ENCODE data around the gene LOC101059915.
"Not testable (repeated sequence)": the region's sequence is repeated elsewhere in the genome, so short reads cannot be mapped to it uniquely, and the experiment has no call there.

The LOC101059915 gene

GRCh38 chrX:71671938-71672337, 4.6 kb downstream of the LOC101059915 start:
- no CpG with 5 or more reads among the region's 11 CpGs for WGBS (ENCODE audit: insufficient coverage, low lambda C conversion rate)
- no peaks in the 10 kb centered on the region for H3K27me3 ChIP-seq (ENCODE audit: control insufficient read depth, insufficient read depth, low read length)
- peaks cover 15% of the 10 kb centered on the region for H3K9me3 ChIP-seq (ENCODE audit: control insufficient read depth, low read depth, low read length)
- no peak overlapping the region for H3K27ac ChIP-seq (ENCODE audit: low read length)
- no peak overlapping the region for H3K4me3 ChIP-seq (ENCODE audit: low read length)
- H3K36me3 ChIP-seq (ENCODE audit: control insufficient read depth, insufficient read depth, low read length), result no peaks in the 10 kb centered on the region
- no peaks in the 10 kb centered on the region for H3K4me1 ChIP-seq (ENCODE audit: control insufficient read depth, insufficient read depth, low read length)
- no peak for DNase-seq

DNA sequence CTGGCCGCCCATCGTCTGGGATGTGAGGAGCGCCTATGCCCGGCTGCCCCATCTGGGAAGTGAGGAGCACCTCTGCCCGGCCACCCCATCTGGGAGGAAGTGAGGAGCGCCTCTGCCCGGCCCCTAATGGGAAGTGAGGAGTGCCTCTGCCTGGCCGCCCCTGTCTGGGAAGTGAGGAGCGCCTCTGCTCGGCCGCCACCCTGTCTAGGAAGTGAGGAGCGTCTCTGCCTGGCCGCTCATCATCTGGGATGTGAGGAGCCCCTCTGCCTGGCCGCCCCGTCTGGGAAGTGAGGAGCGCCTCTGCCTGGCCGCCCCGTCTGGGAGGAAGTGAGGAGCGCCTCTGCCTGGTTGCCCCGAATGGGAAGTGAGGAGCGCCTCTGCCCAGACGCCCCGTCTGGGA, 8.3 kb downstream of the LOC101059915 start:
- H3K27ac ChIP-seq (ENCODE audit: low read length); H3K4me3 ChIP-seq (ENCODE audit: low read length); H3K4me1 ChIP-seq (ENCODE audit: control insufficient read depth, insufficient read depth, low read length); H3K27me3 ChIP-seq (ENCODE audit: control insufficient read depth, insufficient read depth, low read length); DNase-seq; H3K36me3 ChIP-seq (ENCODE audit: control insufficient read depth, insufficient read depth, low read length): not testable (repeated sequence)
- peaks cover 15% of the 10 kb centered on the region for H3K9me3 ChIP-seq (ENCODE audit: control insufficient read depth, low read depth, low read length)
- no CpG with 5 or more reads among the region's 23 CpGs for WGBS (ENCODE audit: insufficient coverage, low lambda C conversion rate)

DNA sequence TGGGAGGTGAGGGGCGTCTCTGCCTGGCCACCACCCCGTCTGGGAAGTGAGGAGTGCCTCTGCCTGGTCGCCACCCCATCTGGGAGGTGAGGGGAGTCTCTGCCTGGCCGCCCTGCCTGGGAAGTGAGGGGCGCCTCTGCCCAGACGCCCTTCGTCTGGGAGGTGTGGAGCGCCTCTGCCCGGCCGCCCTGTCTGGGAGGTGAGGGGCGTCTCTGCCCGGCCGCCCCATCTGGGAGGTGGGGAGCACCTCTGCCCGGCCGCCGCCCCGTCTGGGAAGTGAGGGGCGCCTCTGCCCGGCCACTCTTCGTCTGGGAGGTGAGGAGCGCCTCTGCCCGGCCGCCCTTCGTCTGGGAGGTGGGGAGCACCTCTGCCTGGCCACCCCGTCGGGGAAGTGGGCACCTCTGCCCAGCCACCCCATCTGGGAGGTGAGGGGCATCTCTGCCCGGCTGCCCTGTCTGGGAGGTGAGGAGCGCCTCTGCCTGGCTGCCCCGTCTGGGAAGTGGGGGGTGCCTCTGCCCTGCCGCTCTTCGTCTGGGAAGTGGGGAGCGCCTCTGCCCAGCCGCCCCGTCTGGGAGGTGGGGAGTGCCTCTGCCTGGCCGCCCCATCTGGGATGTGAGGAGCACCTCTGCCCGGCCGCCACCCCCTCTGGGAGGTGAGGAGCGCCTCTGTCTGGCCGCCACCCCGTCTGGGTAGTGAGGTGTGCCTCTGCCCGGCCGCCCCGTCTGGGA, 8.9 kb downstream of the LOC101059915 start:
- WGBS (ENCODE audit: insufficient coverage, low lambda C conversion rate), result no CpG with 5 or more reads among the region's 43 CpGs
- H3K36me3 ChIP-seq (ENCODE audit: control insufficient read depth, insufficient read depth, low read length); DNase-seq; H3K4me3 ChIP-seq (ENCODE audit: low read length); H3K27me3 ChIP-seq (ENCODE audit: control insufficient read depth, insufficient read depth, low read length); H3K27ac ChIP-seq (ENCODE audit: low read length); H3K4me1 ChIP-seq (ENCODE audit: control insufficient read depth, insufficient read depth, low read length): not testable (repeated sequence)
- H3K9me3 ChIP-seq (ENCODE audit: control insufficient read depth, low read depth, low read length), result peaks cover 15% of the 10 kb centered on the region

- not testable (repeated sequence) for H3K27me3 ChIP-seq (ENCODE audit: control insufficient read depth, insufficient read depth, low read length); H3K4me3 ChIP-seq (ENCODE audit: low read length); DNase-seq; H3K27ac ChIP-seq (ENCODE audit: low read length); H3K4me1 ChIP-seq (ENCODE audit: control insufficient read depth, insufficient read depth, low read length); H3K36me3 ChIP-seq (ENCODE audit: control insufficient read depth, insufficient read depth, low read length)
- peaks cover 15% of the 10 kb centered on the region for H3K9me3 ChIP-seq (ENCODE audit: control insufficient read depth, low read depth, low read length)
- WGBS (ENCODE audit: insufficient coverage, low lambda C conversion rate), result no CpG with 5 or more reads among the region's 6 CpGs
These were observed 9.8 kb downstream of the LOC101059915 start for GRCh38 chrX:71677195-71677594.

- Histone ChIP-seq H3K27me3 (ENCODE audit: control insufficient read depth, insufficient read depth, low read length) (no peaks in the 10 kb centered on the region), H3K27ac (ENCODE audit: low read length) (no peak overlapping the region), H3K9me3 (ENCODE audit: control insufficient read depth, low read depth, low read length) (peaks cover 15% of the 10 kb centered on the region), H3K4me1 (ENCODE audit: control insufficient read depth, insufficient read depth, low read length) (no peaks in the 10 kb centered on the region), H3K36me3 (ENCODE audit: control insufficient read depth, insufficient read depth, low read length) (no peaks in the 10 kb centered on the region), H3K4me3 (ENCODE audit: low read length) (no peak overlapping the region)
- no peak for DNase-seq
- no CpG with 5 or more reads among the region's 4 CpGs for WGBS (ENCODE audit: insufficient coverage, low lambda C conversion rate)
These were observed 12.3 kb downstream of the LOC101059915 start for GRCh38 chrX:71679575-71680207.

DNA sequence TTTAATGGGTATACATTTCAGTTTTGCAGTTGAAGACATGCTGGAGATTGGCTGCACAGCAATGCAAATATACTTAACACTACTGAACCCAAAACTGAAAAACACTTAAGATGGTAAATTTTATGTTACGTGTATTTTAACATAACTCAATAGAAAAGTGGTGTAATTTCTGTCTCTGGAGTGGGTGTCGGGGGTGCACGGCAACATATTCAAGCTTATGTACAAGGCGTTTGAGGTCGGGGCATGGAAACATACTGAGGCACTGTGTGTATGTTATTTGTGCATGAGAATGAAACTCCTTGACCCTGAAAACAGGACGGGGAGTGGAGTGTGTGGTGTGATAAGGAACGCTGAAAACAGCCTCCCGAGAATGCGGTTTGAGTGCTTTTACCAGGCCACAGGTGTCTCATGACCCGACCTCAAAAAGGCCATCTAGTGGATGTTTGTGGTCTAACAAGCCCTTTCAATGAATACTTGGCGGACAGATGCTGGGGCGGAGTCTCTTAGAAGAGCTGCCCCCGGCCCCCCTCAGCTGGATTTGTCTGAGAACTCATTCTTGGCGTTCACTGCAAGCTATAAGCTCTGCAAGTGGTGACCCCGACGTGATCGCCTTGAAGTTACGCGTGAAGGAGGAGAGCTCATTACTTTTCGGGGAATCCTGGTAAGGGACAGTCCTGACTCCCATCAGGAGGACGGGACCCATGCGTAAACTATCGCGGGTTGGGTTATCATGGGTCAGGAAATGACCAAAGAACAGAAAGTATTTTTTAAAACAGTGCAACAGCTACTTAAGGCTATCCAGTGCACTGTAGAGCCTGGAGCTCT, 29.5 kb downstream of the LOC101059915 start:
- not testable (repeated sequence) for DNase-seq; H3K27ac ChIP-seq (ENCODE audit: low read length); H3K4me1 ChIP-seq (ENCODE audit: control insufficient read depth, insufficient read depth, low read length); H3K27me3 ChIP-seq (ENCODE audit: control insufficient read depth, insufficient read depth, low read length); H3K4me3 ChIP-seq (ENCODE audit: low read length); H3K36me3 ChIP-seq (ENCODE audit: control insufficient read depth, insufficient read depth, low read length); H3K9me3 ChIP-seq (ENCODE audit: control insufficient read depth, low read depth, low read length)
- WGBS (ENCODE audit: insufficient coverage, low lambda C conversion rate), result no CpG with 5 or more reads among the region's 24 CpGs

DNA sequence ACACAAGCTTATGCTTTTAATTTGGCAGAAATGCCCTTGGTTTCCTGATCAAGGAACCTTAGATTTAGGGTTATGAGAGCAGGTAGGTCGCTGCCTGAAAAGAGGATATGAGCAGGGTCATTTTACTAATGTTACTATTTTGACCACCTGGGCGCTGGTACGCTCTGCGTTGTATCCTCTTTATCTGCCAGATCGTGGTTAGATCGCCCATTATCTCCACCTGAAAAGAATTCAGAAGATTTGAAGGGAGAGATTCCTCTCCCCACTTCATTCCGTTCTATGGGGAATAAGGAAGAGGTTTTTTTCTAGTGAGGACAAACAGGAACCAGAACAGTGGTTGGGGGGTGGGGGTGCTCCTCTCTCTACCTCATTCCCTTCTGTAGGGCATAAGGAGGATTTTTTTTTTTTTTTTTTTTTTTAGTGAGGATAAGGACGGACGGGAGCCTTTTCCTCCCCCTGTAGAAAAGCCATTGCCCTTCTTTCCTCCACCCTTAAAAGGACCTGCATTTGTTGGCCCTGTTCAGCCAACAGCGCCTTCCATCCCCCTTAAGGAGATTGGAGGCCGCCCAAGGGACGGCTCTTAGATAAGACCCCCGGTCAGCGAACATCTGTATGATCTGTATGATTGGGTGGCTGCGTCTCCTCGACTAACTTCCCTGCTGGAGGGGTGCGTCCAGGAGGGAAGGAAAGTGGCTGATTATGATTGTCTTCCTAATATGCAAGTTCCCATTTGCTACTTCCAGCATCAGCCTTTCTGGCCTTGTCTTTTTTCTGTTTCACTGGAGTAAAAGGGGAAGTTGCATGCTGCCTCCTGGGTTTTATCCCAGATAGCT, 30.3 kb downstream of the LOC101059915 start:
- DNase-seq; H3K4me1 ChIP-seq (ENCODE audit: control insufficient read depth, insufficient read depth, low read length); H3K4me3 ChIP-seq (ENCODE audit: low read length); H3K27ac ChIP-seq (ENCODE audit: low read length); H3K27me3 ChIP-seq (ENCODE audit: control insufficient read depth, insufficient read depth, low read length); H3K9me3 ChIP-seq (ENCODE audit: control insufficient read depth, low read depth, low read length); H3K36me3 ChIP-seq (ENCODE audit: control insufficient read depth, insufficient read depth, low read length): not testable (repeated sequence)
- no CpG with 5 or more reads among the region's 17 CpGs for WGBS (ENCODE audit: insufficient coverage, low lambda C conversion rate)

- DNase-seq; H3K4me1 ChIP-seq (ENCODE audit: control insufficient read depth, insufficient read depth, low read length); H3K36me3 ChIP-seq (ENCODE audit: control insufficient read depth, insufficient read depth, low read length); H3K27me3 ChIP-seq (ENCODE audit: control insufficient read depth, insufficient read depth, low read length); H3K27ac ChIP-seq (ENCODE audit: low read length); H3K4me3 ChIP-seq (ENCODE audit: low read length); H3K9me3 ChIP-seq (ENCODE audit: control insufficient read depth, low read depth, low read length): not testable (repeated sequence)
- WGBS (ENCODE audit: insufficient coverage, low lambda C conversion rate), result no CpG with 5 or more reads among the region's 12 CpGs
These were observed 31.1 kb downstream of the LOC101059915 start for GRCh38 chrX:71698299-71699022.

- DNase-seq; H3K4me3 ChIP-seq (ENCODE audit: low read length): not testable (repeated sequence)
- WGBS (ENCODE audit: insufficient coverage, low lambda C conversion rate), result no CpG with 5 or more reads among the region's 4 CpGs
These were observed 31.6 kb downstream of the LOC101059915 start for GRCh38 chrX:71699023-71699344.

More at GRCh38 chrX:71699023-71699344, 31.6 kb downstream of the LOC101059915 start:
- not testable (repeated sequence) for H3K27me3 ChIP-seq (ENCODE audit: control insufficient read depth, insufficient read depth, low read length); H3K27ac ChIP-seq (ENCODE audit: low read length); H3K36me3 ChIP-seq (ENCODE audit: control insufficient read depth, insufficient read depth, low read length); H3K9me3 ChIP-seq (ENCODE audit: control insufficient read depth, low read depth, low read length); H3K4me1 ChIP-seq (ENCODE audit: control insufficient read depth, insufficient read depth, low read length)

All from large intestine (tissue), 3 donors.